Amygdala (tissue), 56 donors: ENCODE measurements around the gene SYNDIG1.
A peak's percentile ranks its signal among the peaks of the same experiment; 100 is the strongest.

Source experiments
- DNase-seq, 56 donors: peaks; one replicate each; lab custom pipeline; 2025; lab: John Stamatoyannopoulos, UW

SYNDIG1 gene

DNA sequence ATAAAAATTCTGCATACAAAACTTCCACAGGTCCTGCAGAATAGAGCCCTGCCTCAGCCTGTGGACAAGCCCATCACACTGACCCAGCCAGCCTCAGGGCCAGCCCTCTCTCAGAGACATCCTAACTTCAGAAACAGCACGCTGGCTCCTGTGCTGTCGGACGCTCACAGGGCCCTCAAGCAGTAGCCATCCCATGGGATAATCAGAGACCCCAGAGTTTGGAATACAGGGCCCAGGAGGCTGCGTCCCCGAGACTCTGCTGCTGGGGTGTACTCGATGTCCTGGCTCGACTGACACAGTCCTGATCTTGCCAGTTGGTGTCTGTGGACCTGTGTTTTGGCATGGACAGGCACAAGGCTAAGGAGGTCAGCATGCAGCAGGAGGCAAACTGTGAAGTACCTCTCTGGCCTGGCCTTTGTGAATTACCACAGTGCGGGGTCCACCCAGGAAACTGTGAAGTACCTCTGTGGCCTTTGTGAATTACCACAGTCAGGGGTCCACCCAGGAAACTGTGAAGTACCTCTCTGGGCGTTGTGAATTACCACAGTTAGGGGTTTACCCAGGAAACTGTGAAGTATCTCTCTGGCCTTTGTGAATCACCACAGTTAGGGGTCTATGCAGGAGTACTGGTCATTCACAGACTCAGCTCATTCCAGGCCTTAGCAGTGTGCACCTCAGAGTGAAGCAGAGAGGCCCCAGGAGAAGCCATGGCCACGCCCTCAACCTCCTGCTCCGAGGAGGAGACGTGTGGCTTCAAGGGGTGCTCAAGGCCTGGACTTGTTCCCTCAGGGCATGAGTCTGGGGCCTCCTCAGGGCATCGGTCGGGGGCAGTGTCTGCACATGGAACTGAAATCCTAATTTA lies 212.4 kb downstream of the SYNDIG1 start:
- DNase-seq: no peak

DNA sequence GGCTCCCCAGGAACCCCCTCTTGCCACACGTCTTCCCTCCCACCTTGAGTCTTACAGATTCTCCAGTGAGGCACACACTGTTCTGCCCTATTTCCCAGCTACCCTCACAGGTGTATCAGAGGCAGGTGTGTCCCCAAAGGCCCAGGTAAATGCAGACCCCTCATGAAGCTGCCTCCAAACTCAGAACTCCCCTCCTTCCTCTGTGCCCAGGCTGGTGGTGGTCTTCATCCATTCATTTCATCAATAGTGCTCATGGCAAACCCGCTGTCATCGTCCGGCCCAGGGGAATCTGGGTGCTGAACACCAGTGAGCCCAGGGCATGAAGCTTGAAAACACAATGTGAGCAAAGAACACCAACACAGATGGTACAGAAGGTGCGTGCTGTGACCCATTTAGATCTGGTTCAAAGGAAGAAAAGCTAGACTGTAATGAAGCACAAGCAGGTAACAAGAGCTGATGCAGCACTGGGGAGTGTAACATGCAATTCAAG lies 213.1 kb downstream of the SYNDIG1 start:
- DNase-seq: no peak

DNA sequence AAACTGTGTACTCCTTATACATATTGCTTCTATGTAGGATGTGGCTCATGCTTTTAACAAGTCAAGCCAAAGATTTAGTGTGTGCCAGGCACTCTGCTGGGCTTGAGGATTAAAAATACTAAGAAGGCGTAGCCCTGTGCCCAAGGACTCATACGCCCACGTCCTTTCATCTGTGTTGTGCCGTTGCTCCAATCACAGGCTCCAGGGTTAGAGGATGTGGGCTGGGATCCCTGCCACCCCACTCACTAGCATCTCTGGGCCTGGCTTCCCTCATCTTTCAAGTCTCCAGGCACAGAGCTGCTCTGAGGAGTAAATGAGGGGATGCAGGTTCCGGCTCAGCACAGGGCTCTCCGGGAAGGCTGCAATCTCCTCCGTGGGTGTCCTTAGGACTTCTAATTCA lies 214.2 kb downstream of the SYNDIG1 start:
- DNase-seq: peak in 1 of 56 donors; percentile 27

DNA sequence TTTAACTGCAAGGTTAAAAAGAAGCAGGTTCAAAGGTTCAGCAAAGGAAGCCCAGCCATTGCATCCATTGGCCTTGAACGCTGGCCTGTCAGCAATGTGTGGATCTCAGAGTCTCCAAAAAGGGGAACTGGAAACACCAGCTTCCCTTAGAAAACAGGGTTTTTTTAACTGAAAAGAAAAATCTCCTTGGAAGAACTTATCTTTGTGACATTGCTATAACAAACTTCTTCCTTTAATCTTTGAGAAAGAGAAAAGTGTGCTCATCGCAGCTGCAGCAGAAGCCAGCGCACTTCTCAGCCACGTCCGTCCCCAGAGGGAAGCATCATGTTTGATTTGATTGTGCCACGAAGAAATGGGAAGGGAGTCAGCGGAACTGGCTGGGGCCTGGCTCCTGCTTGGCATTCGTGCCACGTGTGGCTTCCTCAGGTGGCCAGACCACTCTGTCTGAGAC lies 215.0 kb downstream of the SYNDIG1 start:
- DNase-seq: peak in 5 of 56 donors; percentile 16 to 38 (median 32)

DNA sequence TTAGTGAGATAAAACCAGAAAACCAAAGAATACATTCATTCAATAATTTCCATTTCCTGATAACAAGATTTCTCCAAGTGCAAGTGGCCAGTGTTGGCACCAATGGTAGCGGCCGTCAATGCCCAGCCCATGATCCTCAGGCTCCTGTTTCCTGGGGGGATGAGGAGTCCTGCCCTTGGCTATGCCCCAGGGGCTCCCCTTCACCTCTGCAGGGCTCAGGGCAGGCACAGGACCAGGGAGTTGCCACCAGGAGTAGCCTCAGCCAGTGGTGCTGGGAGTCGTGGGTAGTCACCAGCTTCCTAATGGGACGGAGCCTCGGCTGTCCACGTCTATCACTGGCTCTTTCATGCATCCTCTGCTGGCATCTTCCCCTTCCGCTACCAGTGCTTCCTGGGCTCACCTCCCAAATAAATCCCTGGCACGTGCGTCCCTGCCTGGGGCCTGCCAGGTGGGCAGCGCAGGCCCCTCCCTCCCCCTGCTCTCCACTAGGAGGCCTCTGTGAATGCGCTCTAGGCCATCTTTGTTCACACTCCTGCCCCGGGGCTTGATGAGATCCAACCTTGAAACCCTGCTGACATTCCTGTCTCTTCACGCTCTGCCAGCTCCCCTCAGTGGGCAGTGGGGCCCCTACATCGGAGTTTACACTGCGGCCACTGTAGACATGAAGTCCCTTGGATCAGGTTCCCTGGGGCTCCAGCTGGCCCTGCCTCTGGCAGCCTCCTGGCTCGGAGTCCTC lies 215.7 kb downstream of the SYNDIG1 start:
- no peak for DNase-seq

DNA sequence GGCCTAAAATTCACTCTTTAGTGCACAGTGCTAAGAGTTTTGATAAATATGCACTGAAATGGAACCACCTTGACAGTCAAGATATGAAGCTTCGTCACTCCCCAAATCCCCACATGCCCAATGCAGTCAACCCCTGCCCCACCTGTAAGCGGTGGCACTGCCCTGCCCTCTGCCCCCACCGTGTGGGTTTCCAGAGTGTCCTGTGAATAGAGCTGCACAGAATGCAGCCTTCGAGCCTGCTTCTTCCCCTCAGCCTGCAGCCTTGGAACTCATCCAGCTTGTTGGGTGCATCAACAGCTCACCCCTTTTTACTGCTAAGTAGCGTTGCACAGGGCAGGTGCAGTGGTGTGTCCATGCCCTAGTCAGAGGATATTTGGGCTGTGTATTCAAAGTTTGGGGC lies 216.3 kb downstream of the SYNDIG1 start:
- no peak for DNase-seq

DNA sequence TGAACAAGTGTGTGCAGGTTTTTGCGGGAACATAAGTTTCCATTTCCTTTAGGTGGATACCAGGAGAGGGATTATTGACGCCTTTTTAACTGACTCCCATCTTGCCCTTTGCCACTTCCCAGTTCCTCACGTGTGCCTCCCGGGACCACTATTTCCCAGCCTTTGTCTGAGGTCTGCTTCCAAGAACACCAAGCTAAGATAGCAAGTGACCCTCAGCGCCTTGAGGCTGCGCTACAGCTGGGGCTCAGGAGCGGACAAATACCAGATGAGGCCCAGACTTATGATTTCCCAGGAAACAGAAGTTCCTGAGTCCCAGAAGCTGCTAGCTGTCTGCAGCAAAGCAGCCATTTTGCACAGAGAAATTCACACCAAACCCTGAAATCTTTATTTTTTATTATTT lies 216.7 kb downstream of the SYNDIG1 start:
- DNase-seq: no peak

DNA sequence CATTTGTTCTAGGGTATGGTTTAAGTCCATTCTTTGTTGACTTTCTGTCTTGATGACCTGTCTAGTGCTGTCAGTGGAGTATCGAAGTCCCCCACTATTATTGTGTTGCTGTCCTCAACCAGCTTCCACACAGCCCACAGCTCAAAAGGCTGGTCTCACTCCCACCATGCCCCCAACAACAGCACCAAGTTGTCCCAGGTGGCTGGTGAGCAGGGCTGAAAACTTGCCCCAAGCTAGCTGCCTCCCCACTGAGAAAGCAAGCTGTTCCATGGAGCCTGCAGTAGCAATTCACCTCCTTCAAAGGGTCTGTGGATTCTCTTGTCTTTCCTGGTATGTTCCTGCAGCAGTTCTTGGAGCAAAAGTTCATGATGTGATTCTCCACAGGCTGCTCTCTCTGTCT lies 221.0 kb downstream of the SYNDIG1 start:
- DNase-seq: no peak

DNA sequence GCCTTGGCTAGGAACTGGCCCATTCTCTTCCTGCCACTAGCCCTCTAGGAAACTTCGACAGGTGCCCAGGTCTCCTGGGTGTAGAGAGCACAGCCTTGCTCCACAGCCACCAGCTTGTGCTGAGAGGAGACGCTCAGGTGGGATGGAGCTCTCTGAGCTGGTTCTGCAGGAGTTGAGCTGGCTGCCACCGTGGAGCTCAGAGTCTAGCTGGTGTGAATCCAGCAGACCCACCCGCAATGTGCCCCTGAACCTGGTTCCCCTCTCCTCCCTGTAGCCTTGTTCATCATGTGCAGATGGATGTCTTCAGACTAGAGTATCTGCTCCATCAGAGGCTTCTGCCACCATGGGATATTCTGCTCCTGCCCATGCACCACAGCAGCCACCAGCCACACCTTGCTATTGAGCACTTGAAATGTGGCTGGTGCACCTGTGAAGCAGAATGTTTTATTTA lies 222.5 kb downstream of the SYNDIG1 start:
- no peak for DNase-seq

DNA sequence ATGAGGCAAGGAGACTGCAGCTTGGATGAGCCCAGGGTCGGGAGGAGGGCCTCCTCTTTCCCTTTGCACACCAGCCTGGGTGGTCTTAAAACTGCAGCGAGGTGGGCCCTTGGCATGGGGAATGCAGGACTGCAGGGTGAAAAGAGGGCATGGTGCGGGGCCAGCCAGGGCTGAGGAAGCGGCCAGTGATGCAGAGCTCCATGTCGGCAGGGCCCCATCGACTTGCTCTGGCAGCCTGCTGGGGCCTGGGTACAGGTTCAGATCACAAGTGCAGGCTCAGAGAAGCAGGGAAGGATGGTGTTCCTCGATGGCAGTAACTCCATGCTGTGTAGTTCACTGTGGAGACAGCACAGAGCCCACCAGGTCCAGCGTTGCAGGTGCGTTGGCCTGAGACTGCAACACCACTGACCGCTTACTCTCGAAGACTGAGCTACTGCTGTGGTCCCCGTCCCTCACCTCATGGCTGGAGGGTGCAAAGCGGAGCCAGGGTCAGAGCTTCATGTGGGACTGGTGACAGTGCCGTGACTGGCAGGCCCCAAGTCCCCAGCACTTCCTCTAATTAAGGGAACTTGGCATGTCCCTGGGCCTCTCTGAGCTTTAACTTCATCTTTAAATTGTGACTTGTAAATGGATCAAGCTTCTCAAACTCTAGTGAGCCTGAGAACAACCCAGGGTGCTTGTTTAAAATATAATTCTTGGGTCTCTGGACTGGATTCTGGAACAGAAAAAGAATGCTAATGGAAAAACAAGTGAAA lies 223.2 kb downstream of the SYNDIG1 start:
- DNase-seq: no peak

DNA sequence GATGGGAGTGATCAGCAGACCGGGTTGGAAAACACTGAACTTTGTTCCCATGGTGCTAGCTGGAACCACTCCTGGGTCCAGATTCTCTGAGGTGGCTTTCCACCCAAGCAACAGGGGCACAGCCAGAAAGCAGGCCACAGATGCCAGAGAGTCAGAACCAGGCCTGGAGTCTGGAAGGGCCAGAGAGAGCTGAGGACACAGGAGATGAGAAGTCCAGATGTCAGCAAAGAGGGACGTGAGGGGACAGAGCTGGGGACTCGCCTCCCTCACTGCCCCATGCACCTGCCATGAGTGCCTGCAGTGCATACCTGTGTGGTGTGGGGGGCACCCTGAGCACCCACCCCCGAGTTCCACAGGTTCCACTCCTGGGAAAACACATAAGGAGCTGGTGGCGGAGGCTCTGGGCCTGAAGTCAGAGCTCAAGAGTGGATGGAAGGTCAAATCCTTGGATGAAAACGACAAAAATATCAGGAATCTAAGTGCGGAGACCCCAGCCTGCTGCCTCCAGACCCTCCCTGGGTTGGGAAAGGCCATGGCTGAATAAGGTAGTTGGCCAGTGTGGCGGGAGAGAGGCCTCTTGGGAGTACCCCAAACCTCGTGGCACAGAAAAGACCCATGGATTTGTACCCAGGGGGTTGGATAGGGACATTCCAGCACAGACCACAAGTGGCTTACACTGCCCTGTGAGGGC lies 224.2 kb downstream of the SYNDIG1 start:
- no peak for DNase-seq

DNA sequence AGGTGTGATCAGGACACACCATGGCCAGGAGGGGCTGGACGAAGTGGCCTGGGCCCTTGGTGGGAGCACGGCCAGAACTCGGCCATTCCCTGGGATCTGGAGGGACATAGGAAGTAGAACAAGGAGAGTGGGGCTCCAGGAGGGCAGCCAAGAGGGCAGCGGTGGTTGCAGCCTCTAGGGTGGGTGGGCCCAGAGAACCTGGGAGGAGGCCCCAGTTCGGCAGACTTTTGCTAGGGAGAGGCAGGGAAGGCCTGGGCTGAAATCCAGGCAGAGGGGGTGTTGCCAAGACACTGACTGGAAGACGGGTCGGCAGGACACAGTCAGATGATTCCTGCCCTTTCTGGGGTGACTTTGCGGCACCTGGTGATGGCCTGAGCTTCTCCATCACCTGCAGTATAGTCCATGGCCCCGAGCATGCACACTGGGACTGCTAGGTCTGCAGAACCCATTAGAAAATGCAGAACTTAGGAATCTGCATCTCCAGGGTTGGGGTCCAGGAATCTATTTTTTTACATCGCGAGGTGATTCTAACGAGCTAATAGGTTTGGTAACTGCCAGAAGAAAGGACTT lies 224.8 kb downstream of the SYNDIG1 start:
- DNase-seq: no peak

DNA sequence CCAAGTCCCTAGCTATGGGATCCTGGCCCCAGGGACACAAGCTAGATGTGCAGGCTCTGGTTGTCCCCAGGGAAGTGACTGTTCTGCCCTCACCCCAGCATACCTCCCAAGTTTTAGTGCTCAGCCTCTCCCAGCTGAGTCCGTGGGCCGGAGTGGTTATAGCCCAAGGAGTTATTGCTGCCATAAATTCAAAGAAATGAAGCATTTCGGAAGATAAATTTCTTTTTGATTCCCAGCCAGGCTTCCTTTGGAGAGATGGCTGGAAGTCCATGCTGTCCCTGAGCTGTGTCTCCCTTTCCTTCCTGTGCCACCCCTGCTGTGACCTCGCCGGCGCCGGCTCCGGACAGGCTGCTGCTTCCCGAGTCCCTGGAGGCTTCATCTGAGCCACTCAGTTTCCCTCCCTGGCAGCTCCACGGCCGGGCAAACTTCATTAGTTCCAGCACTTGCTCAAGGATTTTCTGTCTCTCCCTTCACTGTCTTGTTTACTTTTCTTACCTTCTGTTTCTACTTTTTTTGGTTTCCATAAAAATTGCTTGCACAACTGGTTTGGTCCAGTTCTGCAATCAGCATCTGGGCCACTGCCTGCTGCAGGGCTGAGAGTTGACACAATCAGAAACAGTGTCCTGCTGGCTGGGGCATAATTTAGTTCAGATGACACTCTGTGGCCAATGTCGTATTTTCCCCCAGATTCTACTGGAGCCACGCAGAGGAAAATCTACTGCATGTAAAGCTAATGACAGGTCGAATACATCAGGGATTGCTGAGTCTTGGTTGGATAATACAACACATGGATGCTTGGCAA lies 225.5 kb downstream of the SYNDIG1 start:
- no peak for DNase-seq

DNA sequence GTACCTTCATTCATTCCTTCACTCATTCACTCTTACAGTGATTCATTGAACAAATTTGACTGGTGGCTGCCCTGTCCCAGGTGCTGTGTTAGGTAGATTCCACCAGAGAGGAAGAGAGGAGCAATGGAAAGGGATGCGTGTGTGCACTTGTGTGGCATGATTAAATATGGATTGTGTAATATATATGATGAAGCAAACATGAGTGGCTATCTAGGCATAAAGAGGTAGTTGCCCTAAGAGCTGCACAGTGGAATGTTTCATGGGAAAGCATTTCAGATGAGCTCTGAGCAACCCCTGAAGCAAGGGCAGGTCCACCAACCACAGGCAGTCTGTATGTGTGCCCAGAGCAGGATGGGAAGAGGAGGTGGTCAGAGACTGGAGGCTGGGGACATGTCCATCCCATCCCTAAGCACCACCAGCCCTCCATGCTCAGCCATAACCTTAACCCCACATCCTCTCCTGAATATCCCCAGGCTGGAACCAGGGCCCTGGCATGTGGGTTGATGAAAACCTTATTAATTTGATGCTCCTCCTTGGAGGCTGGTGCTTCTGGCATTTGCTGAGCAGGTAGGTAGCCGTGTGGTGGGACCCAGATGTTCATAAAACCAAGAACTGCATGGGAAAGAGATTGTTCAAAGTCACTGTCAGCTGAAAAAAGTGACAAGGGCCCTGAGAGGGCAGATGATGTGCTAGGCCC lies 226.2 kb downstream of the SYNDIG1 start:
- no peak for DNase-seq

DNA sequence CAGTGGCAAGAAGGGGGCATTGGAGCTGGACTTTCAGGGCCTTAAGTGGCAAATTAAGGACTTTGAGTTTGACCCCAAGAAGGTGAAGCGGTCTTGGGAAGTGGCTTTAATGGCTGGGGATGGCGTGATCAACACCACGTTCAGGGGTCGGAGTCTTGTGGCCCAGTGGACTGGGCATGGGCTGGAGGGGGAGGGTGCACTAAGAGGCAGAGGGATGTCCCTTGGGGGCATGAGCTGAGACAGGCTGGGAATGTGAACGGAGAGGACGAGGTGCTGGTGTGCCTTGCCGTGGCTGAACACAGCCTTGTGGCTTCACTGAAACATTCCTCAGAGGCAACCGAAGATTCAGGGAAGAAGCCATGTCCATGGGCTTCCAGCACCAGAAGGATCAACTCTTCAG lies 227.0 kb downstream of the SYNDIG1 start:
- no peak for DNase-seq

DNA sequence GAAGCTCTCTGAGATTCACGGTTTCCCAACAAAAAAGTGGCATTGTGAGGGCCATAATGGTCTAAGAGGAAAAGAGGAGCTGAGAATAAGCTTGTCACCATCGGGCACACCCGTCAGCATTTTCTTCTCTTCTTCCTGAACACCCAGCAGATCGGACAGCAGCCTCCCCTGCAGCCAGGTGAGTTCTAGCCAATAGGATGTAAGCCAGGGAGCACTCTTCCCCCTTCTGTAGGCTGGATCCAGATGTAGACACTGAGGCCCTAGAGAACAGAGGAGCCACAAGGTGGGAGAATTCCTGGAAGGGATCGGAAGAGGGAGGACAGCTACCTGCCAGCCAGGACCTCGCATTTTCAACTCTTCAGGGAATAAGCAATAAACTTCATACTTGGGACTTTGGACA lies 228.0 kb downstream of the SYNDIG1 start:
- no peak for DNase-seq

DNA sequence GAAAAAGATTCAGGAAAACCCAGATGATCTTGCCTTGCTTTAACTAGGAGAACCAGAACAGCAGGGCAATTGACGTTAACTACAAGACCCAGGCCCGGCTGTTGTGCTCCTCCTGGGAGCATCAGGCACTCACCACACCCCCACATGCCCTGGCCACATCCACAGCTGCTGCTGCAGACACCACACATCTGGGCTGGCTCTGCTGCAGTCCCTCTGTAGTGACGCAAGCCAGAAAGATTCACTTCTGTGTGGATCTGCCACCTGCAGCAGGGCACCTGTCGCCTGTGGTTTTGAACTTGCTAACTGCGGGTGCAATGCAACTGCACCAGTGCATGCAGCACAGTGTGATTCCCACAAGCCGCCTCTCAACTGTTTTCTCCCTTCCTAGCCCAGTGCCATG lies 228.8 kb downstream of the SYNDIG1 start:
- DNase-seq: no peak

DNA sequence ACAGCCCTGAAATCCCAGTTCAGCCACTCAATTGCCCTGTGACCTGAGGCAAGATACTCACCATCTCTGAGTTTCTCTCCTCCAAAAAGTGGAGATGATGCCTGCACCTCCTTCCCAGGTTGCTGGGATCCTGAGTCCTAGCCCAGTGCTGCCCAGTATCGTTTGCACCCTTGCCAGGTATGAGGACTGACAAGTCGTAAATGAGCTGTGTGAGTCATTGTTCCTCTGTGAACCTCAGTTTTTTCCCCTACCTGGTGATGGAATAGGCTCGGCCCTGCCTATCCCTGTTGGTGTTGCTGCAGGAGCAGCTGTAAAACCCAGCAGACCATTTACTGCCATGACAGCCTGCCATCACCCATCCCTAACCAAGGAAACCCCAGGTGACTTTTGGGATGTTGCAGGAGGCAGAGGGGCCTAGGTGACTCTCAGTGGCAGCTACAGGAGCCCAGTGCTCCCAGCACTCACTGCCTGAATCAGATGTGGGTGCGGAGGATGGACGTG lies 229.3 kb downstream of the SYNDIG1 start:
- no peak for DNase-seq
